ENCODE results near the gene DEDD2.

DEDD2 gene

GRCh38 chr19:42226886-42227285 lies 9.4 kb upstream of the DEDD2 start:
- no peak for DNase-seq

GRCh38 chr19:42225718-42226292 lies 8.3 kb upstream of the DEDD2 start:
- no peak for DNase-seq

GRCh38 chr19:42224940-42225717 lies 7.7 kb upstream of the DEDD2 start:
- no peak for DNase-seq

GRCh38 chr19:42220751-42221097 lies 3.2 kb upstream of the DEDD2 start:
- no peak for DNase-seq

GRCh38 chr19:42219812-42220750 lies 2.6 kb upstream of the DEDD2 start, which contains the start of gene ZNF526:
Gene ZNF526 (plus strand): TSS chr19:42220312. CDS start chr19:42224404, 4,092 bp downstream.
- peak; percentile 96 for DNase-seq

- peak; percentile 25 for DNase-seq
Observed at GRCh38 chr19:42216653-42217519, 591 bp downstream of the DEDD2 start.

GRCh38 chr19:42214810-42215485 lies 2.5 kb downstream of the DEDD2 start:
- no peak for DNase-seq

GRCh38 chr19:42212886-42213285 lies 4.6 kb downstream of the DEDD2 start:
- no peak for DNase-seq

- no peak for DNase-seq
Observed at GRCh38 chr19:42208612-42209011, 8.9 kb downstream of the DEDD2 start.

GRCh38 chr19:42207767-42208271 lies 9.7 kb downstream of the DEDD2 start:
- peak; percentile 13 for DNase-seq

- no peak for DNase-seq
Observed at GRCh38 chr19:42206871-42207755, 10.4 kb downstream of the DEDD2 start.

- DNase-seq, result no peak
Observed at GRCh38 chr19:42204664-42205063, 12.8 kb downstream of the DEDD2 start.

GRCh38 chr19:42203700-42204099 lies 13.8 kb downstream of the DEDD2 start:
- no peak for DNase-seq

GRCh38 chr19:42202290-42202880 lies 15.1 kb downstream of the DEDD2 start:
- no peak for DNase-seq

- peak; percentile 37 for DNase-seq
Observed at GRCh38 chr19:42201489-42202289, 15.8 kb downstream of the DEDD2 start.

- no peak for DNase-seq
Observed at GRCh38 chr19:42200116-42200715, 17.3 kb downstream of the DEDD2 start.

GRCh38 chr19:42199440-42200115 lies 17.9 kb downstream of the DEDD2 start:
- peak; percentile 30 for DNase-seq

Data from stimulated activated naive CD4-positive, alpha-beta T cell treated with Interleukin-2 at 50 U/mL for 16 hours (primary cell).